ENCODE data around the gene CRYBB2.

GRCh38 chr22:25205847-25206246 lies 13.6 kb upstream of the CRYBB2 start:
- TF ChIP-seq POLR2A (IDR thresholded peaks at IDR 0.05) = no peak
- TF ChIP-seq CTCF (IDR thresholded peaks at IDR 0.05) = no peak
